Measurements from ENCODE around the gene IL17A.

- TF ChIP-seq, protein P1, sequence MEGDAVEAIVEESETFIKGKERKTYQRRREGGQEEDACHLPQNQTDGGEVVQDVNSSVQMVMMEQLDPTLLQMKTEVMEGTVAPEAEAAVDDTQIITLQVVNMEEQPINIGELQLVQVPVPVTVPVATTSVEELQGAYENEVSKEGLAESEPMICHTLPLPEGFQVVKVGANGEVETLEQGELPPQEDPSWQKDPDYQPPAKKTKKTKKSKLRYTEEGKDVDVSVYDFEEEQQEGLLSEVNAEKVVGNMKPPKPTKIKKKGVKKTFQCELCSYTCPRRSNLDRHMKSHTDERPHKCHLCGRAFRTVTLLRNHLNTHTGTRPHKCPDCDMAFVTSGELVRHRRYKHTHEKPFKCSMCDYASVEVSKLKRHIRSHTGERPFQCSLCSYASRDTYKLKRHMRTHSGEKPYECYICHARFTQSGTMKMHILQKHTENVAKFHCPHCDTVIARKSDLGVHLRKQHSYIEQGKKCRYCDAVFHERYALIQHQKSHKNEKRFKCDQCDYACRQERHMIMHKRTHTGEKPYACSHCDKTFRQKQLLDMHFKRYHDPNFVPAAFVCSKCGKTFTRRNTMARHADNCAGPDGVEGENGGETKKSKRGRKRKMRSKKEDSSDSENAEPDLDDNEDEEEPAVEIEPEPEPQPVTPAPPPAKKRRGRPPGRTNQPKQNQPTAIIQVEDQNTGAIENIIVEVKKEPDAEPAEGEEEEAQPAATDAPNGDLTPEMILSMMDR (IDR thresholded peaks at IDR 0.05): no peak
- no peak for TF ChIP-seq POLR2A (IDR thresholded peaks at IDR 0.05)
These were observed 29.6 kb downstream of the IL17A start for GRCh38 chr6:52215787-52216186.
